MCF 10A (cell line): ENCODE measurements around the gene PLEKHA1. TPM values are rescaled to one million over a fixed set of nuclear protein-coding genes. Genes with fewer than 3 reads are reported as not detected.
A peak's percentile ranks its signal among the peaks of the same experiment; 100 is the strongest.

Experiments
- BruUV-seq: library from RNA; stranded (reverse); fragments of 400-500 nt; replicated peaks from 2 replicates; lab custom pipeline; 2021; lab: Mats Ljungman, UMichigan
- CTCF ChIA-PET: fragments of 300-600 bp; sonication (Branson Sonifier 250); formaldehyde crosslinking; extraction: SDS; loops from one replicate; lab custom pipeline; 2021; ENCODE audit warnings: antibody characterized with exemption, inconsistent platforms; lab: Yijun Ruan, JAX
- POLR2A ChIA-PET: fragments of 300-600, 350-650 bp; sonication (Branson Sonifier 250); formaldehyde crosslinking; extraction: SDS; loops from one replicate; lab custom pipeline; 2020; ENCODE audit warnings: antibody characterized with exemption, inconsistent platforms; lab: Yijun Ruan, JAX
- DNase-seq: peaks from one replicate; pipeline ENCODE4 v3.0.0-alpha.2; 2018; ENCODE audit not compliant: unreplicated experiment
- H3K27ac Mint-ChIP-seq: one replicate; pipeline ENCODE4 v1.8.0; 2022; ENCODE audit warnings: mild to moderate bottlenecking, low read depth, mixed read lengths; ENCODE audit not compliant: unreplicated experiment
- H3K27me3 Mint-ChIP-seq: one replicate; pipeline ENCODE4 v1.8.0; 2022; ENCODE audit warnings: mixed read lengths; ENCODE audit not compliant: insufficient read depth, unreplicated experiment
- H3K36me3 Mint-ChIP-seq: one replicate; pipeline ENCODE4 v1.8.0; 2022; ENCODE audit warnings: mild to moderate bottlenecking, moderate library complexity, mixed read lengths; ENCODE audit not compliant: insufficient read depth, unreplicated experiment
- H3K4me1 Mint-ChIP-seq: one replicate; pipeline ENCODE4 v1.8.0; 2022; ENCODE audit warnings: mixed read lengths; ENCODE audit not compliant: insufficient read depth, unreplicated experiment
- H3K4me3 Mint-ChIP-seq: one replicate; pipeline ENCODE4 v1.8.0; 2022; ENCODE audit warnings: mild to moderate bottlenecking, moderate library complexity, mixed read lengths; ENCODE audit not compliant: unreplicated experiment
- H3K9me3 Mint-ChIP-seq: one replicate; pipeline ENCODE4 v1.8.0; 2022; ENCODE audit warnings: mixed read lengths; ENCODE audit not compliant: unreplicated experiment
- intact Hi-C: fragments of 100-400 bp; cut with micrococcal nuclease; formaldehyde crosslinking; loops from 2 replicates; pipeline ENCODE4 v1.14.1; 2022
- total RNA-seq: library from RNA; stranded (reverse); gene quantifications from 2 replicates; pipeline ENCODE4 v1.2.3, GENCODE V29; 2022
- TF ChIP-seq, protein P1 (sequence below): fragments of 200-600 bp; IDR thresholded peaks from one replicate; pipeline ENCODE4 v1.8.0; 2022; ENCODE audit warnings: antibody characterized with exemption, mild to moderate bottlenecking; ENCODE audit not compliant: unreplicated experiment

Gene PLEKHA1
- total RNA-seq, 1 experiment from 2014 or later = 55.8 TPM

GRCh38 chr10:122331615-122332446, 42.7 kb upstream of the PLEKHA1 start:
- intact Hi-C loops = no loop called here
- CTCF ChIA-PET = interaction anchor here (0.6 to 0.9 kb wide), 3 partner anchors 122 to 336 kb away, joined by 3 read pairs; no protein-coding TSS in a partner anchor
- Mint-ChIP-seq H3K27ac (no peak overlapping the region), H3K4me3 (no peak overlapping the region), H3K27me3 (no peaks in the 10 kb centered on the region), H3K9me3 (no peaks in the 10 kb centered on the region), H3K4me1 (no peaks in the 10 kb centered on the region), H3K36me3 (no peaks in the 10 kb centered on the region)
- BruUV-seq = no TSS peak
- POLR2A ChIA-PET = no interaction called here
- TF ChIP-seq, protein P1, sequence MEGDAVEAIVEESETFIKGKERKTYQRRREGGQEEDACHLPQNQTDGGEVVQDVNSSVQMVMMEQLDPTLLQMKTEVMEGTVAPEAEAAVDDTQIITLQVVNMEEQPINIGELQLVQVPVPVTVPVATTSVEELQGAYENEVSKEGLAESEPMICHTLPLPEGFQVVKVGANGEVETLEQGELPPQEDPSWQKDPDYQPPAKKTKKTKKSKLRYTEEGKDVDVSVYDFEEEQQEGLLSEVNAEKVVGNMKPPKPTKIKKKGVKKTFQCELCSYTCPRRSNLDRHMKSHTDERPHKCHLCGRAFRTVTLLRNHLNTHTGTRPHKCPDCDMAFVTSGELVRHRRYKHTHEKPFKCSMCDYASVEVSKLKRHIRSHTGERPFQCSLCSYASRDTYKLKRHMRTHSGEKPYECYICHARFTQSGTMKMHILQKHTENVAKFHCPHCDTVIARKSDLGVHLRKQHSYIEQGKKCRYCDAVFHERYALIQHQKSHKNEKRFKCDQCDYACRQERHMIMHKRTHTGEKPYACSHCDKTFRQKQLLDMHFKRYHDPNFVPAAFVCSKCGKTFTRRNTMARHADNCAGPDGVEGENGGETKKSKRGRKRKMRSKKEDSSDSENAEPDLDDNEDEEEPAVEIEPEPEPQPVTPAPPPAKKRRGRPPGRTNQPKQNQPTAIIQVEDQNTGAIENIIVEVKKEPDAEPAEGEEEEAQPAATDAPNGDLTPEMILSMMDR = no peak
- DNase-seq = no peak

DNA sequence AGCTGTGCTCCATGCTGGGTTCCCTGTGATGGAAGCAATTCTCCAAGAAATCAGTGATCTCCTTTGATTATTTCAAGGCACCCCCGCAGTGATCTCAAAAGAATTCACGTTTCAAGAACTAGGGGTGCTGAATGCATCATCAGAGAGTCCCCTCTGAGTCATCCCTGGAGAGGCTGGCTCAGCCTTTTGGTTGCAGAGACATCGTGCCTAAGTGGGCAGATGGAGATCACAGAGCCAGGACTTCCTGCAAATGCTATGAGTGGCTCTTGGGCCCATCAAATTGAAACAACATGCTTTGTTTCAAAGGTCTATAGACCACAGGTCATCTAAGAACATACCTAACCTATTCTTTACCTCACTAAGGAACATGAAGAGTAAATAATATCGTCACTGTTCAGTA, 41.5 kb upstream of the PLEKHA1 start:
- Mint-ChIP-seq H3K4me3 (no peak overlapping the region), H3K27me3 (no peaks in the 10 kb centered on the region), H3K4me1 (no peaks in the 10 kb centered on the region), H3K36me3 (no peaks in the 10 kb centered on the region), H3K9me3 (no peaks in the 10 kb centered on the region), H3K27ac (no peak overlapping the region)
- TF ChIP-seq, protein P1 = no peak
- no TSS peak for BruUV-seq
- no peak for DNase-seq
- ChIA-PET CTCF (interaction anchor here (0.6 to 1.2 kb wide), 4 partner anchors 9 to 233 kb away, joined by 3 to 4 read pairs (median 3); no protein-coding TSS in a partner anchor), POLR2A (interaction anchor here (0.6 kb wide), 1 partner anchor 135 kb away, joined by 3 read pairs; no protein-coding TSS in a partner anchor)
- intact Hi-C loops = no loop called here

- H3K4me1 Mint-ChIP-seq = peaks cover 4% of the 10 kb centered on the region
- POLR2A ChIA-PET = no interaction called here
Observed at GRCh38 chr10:122336332-122336731, 38.2 kb upstream of the PLEKHA1 start.

GRCh38 chr10:122336961-122337360, 37.5 kb upstream of the PLEKHA1 start:
- ChIA-PET CTCF (interaction anchor here (0.7 kb wide), 1 partner anchor 35 kb away, joined by 3 read pairs; no protein-coding TSS in a partner anchor), POLR2A (interaction anchor here (0.6 kb wide), 1 partner anchor 36 kb away, joined by 3 read pairs; no protein-coding TSS in a partner anchor)
- no peak overlapping the region for H3K27ac Mint-ChIP-seq
- H3K36me3 Mint-ChIP-seq = no peaks in the 10 kb centered on the region
- intact Hi-C loops = no loop called here
- no peaks in the 10 kb centered on the region for H3K27me3 Mint-ChIP-seq
- no peak overlapping the region for H3K4me3 Mint-ChIP-seq
- H3K4me1 Mint-ChIP-seq = peaks cover 4% of the 10 kb centered on the region
- no peaks in the 10 kb centered on the region for H3K9me3 Mint-ChIP-seq
- peak; percentile 38 for DNase-seq
- TF ChIP-seq, protein P1 = no peak
- BruUV-seq = no TSS peak

More at GRCh38 chr10:122336332-122336731, 38.2 kb upstream of the PLEKHA1 start:
- H3K4me3 Mint-ChIP-seq = no peak overlapping the region
- peak; percentile 18 for DNase-seq
- CTCF ChIA-PET = interaction anchor here (0.8 to 1.6 kb wide), 3 partner anchors 38 to 229 kb away, joined by 3 to 5 read pairs (median 3); no protein-coding TSS in a partner anchor
- H3K27me3 Mint-ChIP-seq = no peaks in the 10 kb centered on the region
- TF ChIP-seq, protein P1 = no peak
- H3K27ac Mint-ChIP-seq = no peak overlapping the region
- H3K36me3 Mint-ChIP-seq = no peaks in the 10 kb centered on the region
- intact Hi-C loops = no loop called here
- BruUV-seq = no TSS peak
- H3K9me3 Mint-ChIP-seq = no peaks in the 10 kb centered on the region
